ENCODE results near the gene HPSE2.
"Not testable (repeated sequence)": the region's sequence is repeated elsewhere in the genome, so short reads cannot be mapped to it uniquely, and the experiment has no call there.

The HPSE2 gene

DNA sequence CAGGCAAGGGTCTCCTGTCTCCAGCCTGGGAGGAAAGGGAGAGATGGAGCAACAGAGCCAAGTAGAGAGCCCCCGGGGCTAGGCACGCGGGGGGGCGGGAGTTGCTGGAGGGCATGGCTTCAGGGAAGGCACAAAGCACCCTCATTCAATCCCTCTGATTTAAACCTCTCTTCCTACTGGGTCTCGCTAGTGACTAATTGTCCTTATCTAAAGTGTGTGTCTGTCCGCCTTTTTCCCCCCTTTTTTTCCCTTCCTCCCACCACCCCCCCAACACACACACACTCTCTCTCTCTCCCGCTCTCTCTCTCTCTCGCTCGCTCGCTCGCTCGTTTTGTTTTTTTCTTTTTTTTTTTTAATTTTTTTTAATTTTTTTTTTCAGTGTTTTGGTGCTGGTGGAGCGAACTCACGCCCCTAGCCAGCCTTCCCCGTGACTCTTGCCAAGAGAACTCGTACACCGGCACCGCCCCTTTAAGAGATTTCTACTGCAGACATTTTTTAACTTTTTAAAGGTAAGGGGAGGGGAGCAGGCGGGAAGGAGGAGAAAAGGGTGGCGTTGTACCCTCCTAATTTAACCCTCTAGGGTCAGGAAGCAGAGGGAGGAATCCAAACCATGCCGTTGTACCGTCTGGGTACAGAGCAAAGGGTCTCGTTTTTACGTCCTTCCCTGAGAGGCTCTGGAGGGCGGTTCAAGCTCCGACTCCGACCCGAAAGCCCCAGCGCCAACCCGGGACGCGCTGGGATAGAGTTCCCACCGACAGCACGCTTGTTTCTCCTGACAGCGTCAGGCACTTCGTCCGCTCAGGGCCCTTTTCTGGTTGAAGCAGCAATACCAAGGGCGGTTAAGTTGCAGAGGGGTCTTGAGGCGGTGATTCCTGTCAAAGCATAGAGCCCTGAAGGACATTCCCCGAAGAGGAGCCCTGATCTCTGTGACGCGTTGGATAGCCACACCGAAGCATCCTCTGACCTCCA lies at the start of gene HPSE2:
HPSE2 (minus strand) TSS at position 195 of the 969 bp plus-strand sequence.
- DNase-seq = no peak

DNA sequence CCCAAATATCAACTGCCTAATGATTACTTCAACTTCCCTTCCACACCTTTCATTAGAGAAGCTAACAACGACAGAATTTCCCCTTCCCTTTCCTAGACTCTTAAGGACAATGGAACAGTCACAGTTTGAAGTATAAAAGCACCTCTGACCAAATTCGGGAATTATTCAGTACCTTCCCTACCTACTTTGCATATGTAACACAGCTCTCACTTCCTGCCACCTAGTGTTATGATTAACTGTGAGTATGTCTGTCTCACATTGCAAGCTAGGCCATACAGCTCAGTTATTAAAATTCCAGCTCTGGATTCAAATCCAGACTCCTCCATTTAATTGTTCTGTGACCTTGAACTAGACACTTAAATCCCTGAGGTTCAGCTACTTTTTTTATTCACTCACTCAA lies 44.8 kb upstream of the HPSE2 start:
- DNase-seq = no peak

DNA sequence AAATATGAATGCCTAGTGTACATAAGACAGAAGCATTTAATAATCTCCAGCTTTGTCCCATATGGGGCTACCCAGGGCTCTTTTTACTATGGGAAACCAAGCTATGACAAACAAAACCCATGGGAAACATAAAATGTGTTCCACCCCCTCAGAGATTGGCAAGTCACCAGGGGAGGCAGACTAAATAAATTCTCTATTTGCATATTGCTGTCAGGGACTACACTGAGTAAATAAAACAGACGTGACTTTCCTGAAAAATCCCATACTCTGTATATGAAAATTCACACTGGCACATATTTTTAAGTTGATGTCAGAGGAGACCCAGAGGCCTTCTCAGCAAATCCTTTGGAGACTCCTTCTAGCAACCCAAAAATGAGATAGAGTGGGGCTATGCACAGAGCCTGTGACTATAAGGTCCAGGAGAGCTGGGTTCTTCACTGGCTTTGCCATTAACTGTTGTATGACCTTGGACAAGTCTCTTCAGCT lies 44.0 kb upstream of the HPSE2 start:
- DNase-seq = no peak

DNA sequence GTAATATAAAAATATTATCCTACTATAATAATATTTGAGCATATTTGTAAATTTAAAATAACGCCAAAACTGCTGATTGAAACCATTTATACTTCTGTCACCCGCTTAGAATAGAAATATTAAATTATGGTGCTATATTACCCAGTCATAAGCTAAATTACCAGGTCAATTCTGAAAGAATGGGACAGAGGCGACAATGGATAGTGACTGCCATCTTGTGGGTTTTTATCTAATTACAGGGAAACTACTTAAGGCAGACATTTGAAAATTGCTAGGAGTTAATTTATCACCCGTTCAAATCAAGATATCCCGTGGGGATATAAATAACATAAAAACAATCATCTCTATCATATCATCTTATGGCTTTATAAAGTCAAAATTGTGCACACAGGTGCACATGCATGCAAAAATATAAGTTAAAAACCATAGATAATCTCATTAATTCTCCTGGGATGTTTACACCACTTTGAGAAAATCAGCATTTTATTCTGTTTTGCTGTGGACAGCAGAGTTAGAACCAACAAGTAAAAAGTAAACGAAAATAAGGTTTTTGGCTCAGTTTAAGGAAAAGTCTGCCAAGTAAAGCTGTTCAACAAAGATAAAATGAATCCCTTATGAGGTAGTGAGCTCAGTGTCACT lies 41.3 kb upstream of the HPSE2 start:
- DNase-seq = peak; percentile 64

DNA sequence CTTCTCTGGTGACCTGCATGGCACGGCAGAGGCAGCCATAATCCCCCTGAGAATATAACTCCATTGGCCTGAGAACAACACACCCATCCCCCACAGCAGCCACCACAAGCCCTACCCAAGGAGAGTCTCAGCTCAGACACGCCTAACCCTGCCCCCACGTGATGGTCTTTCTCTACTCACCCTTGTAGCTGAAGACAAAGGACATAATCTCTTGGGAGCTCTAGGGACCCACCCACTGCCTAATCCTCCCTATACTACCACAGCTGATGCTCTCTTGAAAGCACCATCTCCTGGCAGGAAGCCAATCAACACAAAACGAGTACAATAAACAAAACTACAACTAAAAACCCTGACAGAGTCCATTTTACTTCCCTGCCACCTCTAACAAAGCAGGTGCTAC lies 30.7 kb upstream of the HPSE2 start:
- DNase-seq = peak; percentile 94

GRCh38 chr10:99248824-99249223 lies 13.2 kb upstream of the HPSE2 start:
- no peak for DNase-seq

DNA sequence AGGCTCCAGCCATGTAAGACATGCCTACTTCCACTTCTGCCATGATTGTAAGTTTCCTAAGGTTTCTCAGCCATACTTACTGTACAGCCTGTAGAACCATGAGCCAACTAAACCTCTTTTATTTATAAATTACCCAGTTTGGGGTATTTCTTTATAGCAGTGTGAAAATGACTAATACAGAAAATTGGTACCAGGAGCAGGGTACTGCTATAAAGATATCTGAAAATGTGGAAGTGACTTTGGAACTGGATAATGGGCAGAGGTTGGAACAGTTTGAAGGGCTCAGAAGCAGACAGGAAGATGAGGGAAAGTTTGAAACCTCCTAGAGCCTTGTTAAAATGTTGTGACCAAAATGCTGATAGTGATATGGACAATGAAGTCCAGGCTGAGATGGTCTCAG lies 12.2 kb upstream of the HPSE2 start:
- not testable (repeated sequence) for DNase-seq

DNA sequence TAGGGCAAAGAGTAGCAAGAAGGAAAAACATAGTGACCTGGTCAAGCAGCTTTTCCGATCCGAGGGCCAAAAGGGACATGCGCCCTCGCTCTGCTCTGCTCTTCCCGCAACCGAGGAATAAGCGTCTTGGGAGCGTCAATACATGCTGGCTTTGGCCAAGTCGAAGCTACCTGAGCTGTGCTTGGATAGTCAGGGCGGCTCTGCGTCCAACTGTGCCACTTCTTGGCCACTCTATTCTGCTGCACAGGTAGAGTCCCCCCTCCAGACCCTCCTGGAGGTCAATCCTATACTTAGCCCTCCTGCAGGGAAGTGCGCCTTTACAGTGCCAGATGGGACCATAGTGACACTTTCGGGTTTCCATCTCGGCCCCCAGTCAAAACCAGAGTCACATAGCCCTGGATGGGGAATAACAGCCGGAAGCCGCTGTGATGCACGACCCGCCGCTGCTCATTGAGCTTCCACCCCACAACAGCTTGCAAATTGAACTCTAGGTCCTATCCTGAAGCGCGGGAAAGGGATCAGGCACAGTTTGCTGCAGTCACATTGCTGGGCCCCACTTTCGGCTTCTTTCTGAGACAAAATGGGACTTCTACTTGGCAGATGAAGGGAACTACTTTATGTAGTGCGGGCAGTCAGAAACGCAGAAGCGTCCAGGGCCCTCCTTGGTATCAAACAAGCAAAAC lies 1.1 kb upstream of the HPSE2 start:
- DNase-seq = no peak

DNA sequence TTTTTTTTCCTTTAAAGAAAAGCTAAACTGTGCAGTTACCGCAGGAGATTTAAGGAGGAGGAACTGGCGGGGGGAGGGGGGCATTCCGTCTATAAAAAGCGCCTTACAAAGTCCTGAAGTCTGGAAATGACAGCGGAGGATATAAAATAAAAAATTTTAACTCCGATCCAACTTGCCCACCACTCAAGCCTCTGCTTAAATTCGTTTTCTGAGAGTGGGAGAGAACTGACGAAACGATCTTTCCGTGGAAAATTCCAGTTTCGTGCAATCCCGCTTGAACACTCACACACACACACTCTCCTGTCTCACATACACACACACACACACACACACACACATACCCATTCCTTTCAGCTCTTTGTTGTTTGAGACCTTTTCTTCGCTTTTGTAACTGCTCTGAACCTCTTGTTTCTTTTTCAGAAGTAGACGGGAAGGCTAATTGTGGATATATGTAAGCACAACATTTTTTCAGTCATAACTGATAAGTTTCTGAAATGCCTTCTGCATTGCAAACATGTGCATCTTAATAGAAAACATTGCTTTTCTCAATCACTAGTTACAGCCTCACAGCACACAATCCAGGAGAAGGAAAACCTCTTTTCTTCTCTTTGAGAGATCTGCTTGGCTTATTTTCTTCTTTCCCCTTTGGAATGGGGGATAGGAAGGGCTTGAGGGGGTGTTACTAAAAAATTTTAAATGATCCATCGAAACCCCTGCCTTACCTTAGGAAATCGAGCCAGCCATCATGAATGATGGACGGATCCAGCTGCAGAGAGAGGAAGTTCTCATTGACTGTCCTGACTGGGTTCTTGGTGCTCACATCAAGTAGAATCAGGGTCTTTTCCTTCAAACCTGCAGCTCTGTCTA lies 628 bp downstream of the HPSE2 start:
- DNase-seq = no peak

DNA sequence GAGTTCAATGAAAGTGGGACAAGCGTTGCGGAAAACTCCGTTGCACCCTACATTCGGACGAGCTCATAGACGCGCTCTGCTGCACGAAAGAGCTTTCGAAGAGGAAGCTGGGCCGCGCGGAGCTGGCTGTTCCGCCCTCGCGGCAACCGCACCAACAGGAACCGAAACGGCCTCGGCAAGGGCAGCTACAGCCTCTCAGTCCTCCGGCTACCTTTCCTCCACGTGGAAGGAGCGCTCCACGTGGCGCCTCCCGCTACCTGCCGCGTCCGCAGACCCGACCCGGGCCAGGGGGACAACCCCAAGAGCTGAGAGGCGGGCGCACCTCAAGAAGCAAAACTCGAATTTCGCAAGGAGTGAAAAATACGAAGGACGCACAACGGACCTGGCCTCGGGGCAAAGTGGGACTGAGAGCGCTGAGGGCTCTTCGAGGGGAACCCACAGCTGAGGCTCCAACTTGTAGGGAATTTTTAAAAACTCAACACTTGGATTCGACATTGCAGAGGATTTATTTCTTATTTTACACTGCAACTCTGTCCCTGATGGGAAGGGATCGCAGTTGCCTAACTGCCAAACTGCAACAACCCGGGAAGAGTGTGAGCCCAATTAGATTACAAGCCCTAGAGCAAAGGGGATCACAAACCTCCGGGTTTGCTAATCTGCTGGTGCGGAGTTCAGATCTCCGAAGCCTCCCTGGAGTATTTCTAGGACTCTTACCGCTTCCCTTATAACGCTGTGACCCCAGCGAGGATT lies 1.4 kb downstream of the HPSE2 start:
- peak; percentile 20 for DNase-seq

- no peak for DNase-seq
Observed at GRCh38 chr10:99233689-99234037, 2.0 kb downstream of the HPSE2 start.

DNA sequence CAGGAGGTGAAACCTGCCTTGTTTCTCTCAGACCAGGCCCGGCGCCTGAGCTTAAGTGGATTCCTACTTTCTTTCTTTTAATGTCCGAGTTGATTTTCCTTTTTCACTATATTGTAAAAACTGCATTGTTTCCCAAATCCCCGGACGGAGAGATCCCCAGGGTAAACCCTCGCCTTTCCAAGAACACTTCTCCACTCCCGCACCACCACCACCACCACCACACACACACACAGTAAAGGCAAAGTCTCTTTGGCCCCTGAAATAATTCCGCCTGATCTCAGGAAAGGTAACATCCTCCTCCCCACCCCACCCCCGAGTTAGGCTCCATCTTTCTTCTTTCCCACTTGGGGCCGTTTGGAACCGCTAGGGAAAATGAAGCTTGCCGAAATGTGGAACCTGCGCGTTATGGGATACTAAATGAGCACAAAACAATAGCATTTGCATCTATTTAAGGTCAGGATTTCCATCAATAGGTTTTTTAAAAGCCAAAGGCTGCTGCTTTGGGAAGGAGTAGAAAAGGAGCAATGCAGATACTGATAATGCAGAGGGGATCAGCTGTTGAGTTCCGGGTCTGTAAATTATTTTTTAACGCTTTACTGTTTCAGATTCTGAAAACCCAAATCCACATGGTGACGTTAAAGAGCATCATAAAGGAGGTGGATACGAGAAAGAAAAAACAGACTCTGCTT lies 2.5 kb downstream of the HPSE2 start:
- no peak for DNase-seq

GRCh38 chr10:99232360-99232999 lies 3.2 kb downstream of the HPSE2 start:
- no peak for DNase-seq

DNA sequence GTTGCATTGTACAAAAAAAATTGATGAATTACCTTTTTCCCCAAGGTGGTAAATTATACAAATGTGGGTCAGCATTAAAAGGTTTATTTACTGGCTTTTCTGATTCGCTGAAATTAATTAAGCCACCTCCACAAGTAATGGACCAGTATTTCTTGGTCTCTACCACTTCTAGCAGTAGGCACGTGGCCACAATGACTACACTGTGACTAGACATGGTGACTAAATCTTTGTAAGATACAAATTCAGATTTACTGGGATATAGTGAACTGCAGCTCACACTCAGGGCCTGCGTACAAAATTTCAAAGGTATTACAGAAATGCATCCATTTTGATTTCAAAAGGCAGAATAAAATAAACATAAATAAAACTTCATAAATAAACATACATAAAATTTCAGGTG lies 10.9 kb downstream of the HPSE2 start:
- no peak for DNase-seq

DNA sequence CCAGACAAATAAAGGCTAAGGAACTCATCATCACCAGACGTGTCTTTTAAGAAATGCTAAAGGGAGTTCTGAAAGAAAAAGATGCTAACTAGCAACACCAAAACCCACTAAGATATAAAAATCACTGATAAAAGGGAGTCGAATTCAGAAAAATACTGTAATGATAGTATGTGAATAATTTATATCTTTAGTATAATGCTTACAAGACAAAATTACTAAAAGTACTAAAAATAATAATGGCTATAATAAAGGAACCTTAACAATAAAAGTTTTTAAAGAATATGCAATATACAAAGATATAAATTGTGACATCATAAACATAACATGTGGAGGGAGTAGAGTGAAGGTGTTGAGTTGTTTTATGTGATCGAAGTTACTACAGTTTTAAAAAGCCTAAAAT lies 28.3 kb downstream of the HPSE2 start:
- no peak for DNase-seq

DNA sequence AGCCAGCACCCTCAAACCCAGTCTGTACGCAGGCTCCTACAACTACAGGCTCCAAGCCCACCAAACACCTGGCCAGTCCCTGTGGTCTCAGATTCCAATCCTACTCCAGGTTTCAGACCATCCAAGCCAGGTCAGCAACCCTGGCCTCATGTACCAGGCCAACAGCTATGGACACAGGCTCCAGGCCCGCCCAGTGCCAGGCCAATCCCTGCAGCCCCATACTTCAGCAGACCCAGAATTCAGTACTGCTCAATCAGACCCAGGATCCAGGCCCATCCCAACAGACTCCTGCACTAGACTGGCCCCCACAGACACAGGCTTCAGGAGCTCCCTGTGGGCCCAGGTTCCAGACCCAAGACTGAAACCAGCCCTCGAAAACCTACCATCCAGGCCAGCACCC lies 32.3 kb downstream of the HPSE2 start:
- DNase-seq = no peak

GRCh38 chr10:99172950-99173349 lies 62.7 kb downstream of the HPSE2 start:
- no peak for DNase-seq

DNA sequence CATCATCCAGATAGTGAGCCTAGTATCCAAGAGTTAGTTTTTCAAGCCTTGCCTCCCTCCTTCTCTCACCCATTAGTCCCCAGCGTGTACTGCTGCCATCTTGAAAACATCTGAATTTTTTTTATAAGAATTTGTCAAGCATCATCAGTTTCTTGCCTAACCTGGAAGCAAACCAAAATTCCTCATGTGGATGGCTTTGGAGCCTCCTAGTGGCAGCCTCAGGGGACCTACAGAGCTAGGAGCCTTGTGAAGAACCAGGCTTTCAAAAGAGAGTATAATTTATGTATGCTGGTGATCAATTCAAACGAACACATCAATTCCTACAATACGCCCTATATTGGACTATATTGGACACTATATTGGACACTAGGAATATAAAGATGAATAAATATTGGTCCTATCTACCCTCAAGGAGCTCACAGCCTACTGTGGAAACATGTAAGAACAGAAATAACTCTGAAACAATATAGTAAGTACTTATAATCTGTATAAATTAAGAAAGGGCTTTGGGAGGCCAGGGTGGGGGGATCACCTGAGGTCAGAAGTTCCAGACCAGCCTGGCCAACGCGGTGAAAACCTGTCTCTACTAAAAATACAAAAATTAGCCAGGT lies 63.4 kb downstream of the HPSE2 start:
- peak; percentile 52 for DNase-seq

DNA sequence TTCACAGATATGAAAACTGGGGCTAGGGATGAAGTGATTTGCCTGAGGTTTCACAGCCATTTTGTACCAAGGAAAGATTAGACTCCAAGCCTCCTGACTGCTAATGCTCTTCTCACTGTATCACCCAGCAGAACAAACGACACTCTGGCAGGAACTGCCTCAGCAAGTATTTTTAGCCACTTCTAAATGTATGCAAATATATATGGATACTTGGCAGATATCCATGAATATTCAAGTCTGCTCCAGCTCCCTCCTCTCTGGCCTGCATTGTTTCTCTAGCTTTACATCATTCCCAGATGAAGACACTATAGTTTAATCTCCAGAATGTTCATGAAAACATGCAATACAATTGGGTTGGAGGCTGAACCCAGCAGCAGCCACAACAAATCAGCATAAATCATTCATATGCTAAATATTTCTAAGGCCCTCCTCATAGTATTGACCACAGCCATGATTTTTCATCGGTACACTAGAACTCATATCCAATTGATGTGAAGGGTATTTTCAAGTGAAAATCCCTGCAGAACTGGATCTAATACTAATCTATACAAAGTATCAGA lies 65.5 kb downstream of the HPSE2 start:
- no peak for DNase-seq

DNA sequence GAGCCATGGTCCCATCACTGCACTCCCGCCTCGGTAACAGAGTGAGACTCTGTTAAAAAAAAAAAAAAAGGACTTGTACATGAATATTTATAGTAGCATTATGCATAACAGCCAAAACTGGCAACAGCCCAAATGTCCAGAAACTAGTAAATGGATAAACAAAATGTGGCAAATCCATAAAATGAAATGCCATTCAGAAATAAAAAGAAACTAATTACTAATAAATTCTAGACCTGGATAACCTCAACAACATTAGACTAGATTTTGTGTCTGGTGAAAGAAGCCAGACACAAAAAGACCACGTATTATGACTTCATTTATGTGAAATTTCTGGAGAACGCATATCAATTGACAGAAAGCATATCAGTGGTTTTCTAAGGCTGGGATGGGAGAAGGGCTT lies 74.5 kb downstream of the HPSE2 start:
- no peak for DNase-seq

Measured in NCI-H82 (cell line).